ENCODE measurements around the gene DSG2. TPM values are rescaled to one million over a fixed set of nuclear protein-coding genes. Genes with fewer than 3 reads are reported as not detected.

The DSG2 gene
- total RNA-seq, 2 experiments from 2014 or later = 0.15 to 0.23 TPM

- ChIA-PET POLR2A (no interaction called here), CTCF (no interaction called here)
These were observed 83.7 kb downstream of the DSG2 start for GRCh38 chr18:31581498-31582197.

GRCh38 chr18:31583185-31583854 is 85.3 kb downstream of the DSG2 start:
- CTCF ChIA-PET = no interaction called here
- POLR2A ChIA-PET = no interaction called here

GRCh38 chr18:31585991-31586390 is 88.0 kb downstream of the DSG2 start:
- ChIA-PET POLR2A (no interaction called here), CTCF (no interaction called here)

- ChIA-PET POLR2A (no interaction called here), CTCF (no interaction called here)
These were observed 88.6 kb downstream of the DSG2 start for GRCh38 chr18:31586616-31587015.

GRCh38 chr18:31587529-31587928 is 89.6 kb downstream of the DSG2 start:
- POLR2A ChIA-PET = no interaction called here
- CTCF ChIA-PET = no interaction called here

- ChIA-PET CTCF (interaction anchor here (0.7 kb wide), 1 partner anchor 855 kb away, joined by 3 read pairs; no protein-coding TSS in a partner anchor), POLR2A (no interaction called here)
These were observed 92.6 kb downstream of the DSG2 start for GRCh38 chr18:31590570-31590969.

GRCh38 chr18:31591113-31591512 is 93.1 kb downstream of the DSG2 start:
- POLR2A ChIA-PET = no interaction called here
- CTCF ChIA-PET = interaction anchor here (0.7 kb wide), 1 partner anchor 855 kb away, joined by 3 read pairs; no protein-coding TSS in a partner anchor

GRCh38 chr18:31591628-31592027 is 93.7 kb downstream of the DSG2 start, which contains the start of gene TTR:
TSS of gene TTR (plus strand) at chr18:31591877. CDS start at chr18:31591903, 26 bp downstream.
- ChIA-PET POLR2A (no interaction called here), CTCF (no interaction called here)

- ChIA-PET CTCF (no interaction called here), POLR2A (no interaction called here)
These were observed 94.7 kb downstream of the DSG2 start for GRCh38 chr18:31592506-31593157.

GRCh38 chr18:31595121-31595771 is 97.3 kb downstream of the DSG2 start:
- ChIA-PET POLR2A (no interaction called here), CTCF (no interaction called here)

GRCh38 chr18:31596081-31596872 is 98.3 kb downstream of the DSG2 start:
- POLR2A ChIA-PET = no interaction called here
- CTCF ChIA-PET = interaction anchor here (0.7 kb wide), 1 partner anchor 126 kb away, joined by 3 read pairs; no protein-coding TSS in a partner anchor

GRCh38 chr18:31598021-31598805 is 100.2 kb downstream of the DSG2 start:
- CTCF ChIA-PET = no interaction called here
- POLR2A ChIA-PET = no interaction called here

Other genes with a start within 250 kb of the DSG2 start
- gene DSG1, start 180.0 kb upstream of the DSG2 start, total RNA-seq = not detected
- not detected for gene DSG4, start 121.4 kb upstream of the DSG2 start, total RNA-seq
- not detected for gene DSG3, start 50.4 kb upstream of the DSG2 start, total RNA-seq
- not detected for gene TTR, start 93.7 kb downstream of the DSG2 start, total RNA-seq
- 1 to 10 TPM; 3.8 to 4.3 TPM for gene B4GALT6, start 186.4 kb downstream of the DSG2 start, total RNA-seq